Urothelium cell line (cell line): ENCODE measurements around the gene RSPH1.
A peak's percentile ranks its signal among the peaks of the same experiment; 100 is the strongest.

Experiments used
- DNase-seq: peaks from one replicate; pipeline ENCODE4 v3.0.0; 2011; ENCODE audit warnings: low spot score, mixed read lengths
- FAIRE-seq: peaks from 2 replicates; lab custom pipeline; 2011; peaks lifted over from hg19 to GRCh38; lab: Jason Lieb, UNC

Gene RSPH1

DNA sequence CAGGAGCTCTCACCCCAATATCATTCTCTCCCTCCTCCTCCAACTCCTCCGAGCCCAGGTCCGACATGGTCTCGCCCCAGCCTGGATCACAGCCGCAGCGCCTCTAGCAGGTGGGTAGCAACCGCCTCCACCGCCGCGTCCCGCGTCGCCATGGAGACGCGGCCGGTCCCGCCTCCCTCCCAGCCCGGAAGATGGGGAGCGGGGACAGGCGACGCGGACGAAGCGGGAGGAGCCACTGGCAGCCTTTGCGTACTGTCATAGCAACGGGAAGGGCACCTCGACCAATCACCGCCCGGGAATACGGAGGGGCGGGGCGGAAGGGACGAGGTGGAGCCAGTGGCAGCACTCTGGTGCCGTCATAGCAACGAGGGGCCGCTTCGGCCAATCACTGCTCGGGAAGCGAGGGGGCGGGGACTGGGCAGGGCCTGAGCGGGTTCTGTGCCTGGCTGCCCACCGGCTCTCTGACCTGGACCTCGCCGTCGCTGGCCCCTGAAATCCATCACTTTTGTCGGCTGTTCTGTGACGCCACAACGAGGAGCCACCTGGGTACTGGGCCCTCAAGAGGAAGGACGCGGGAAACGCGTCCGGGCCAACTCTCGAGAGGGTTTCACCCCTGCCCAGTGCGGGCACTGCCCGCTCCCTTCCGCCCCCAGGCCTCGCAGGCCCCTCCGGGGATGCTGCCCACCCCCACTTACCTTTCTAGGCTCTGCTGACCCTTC lies at the start of gene RSPH1:
Gene RSPH1 (minus strand): TSS at position 105 of the 719 bp plus-strand sequence. CDS start 38 bp downstream, at position 67.
- FAIRE-seq (peak; percentile 98), DNase-seq (peak; percentile 98)

DNA sequence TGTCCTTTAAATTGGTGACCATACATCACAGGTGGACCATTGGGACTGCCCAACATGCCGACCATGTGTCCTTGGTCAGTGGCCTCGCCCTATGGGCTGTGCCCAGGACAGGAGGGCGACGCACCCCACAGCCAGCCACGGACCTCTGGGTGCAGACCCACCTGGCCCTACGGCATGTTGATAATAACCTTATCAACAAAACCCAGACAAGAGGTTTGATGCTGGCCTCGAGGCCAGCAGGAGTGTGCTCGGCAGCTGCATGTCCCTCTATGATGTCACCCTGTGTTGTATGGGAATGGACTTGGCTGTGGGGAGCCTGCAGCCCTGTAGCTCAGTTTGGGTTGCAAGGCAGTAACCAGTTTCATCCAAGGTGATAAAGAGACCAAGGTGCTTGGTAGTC lies 49.7 kb upstream of the RSPH1 start:
- DNase-seq (no peak), FAIRE-seq (no peak)

GRCh38 chr21:42545317-42545716 lies 49.3 kb upstream of the RSPH1 start:
- DNase-seq, result no peak
- FAIRE-seq, result no peak

- DNase-seq (no peak), FAIRE-seq (no peak)
Observed at GRCh38 chr21:42544544-42544943, 48.5 kb upstream of the RSPH1 start.

GRCh38 chr21:42543106-42543847 lies 47.3 kb upstream of the RSPH1 start:
- no peak for DNase-seq
- no peak for FAIRE-seq

- DNase-seq, result no peak
- FAIRE-seq, result no peak
Observed at GRCh38 chr21:42542596-42542995, 46.6 kb upstream of the RSPH1 start.

- FAIRE-seq (no peak), DNase-seq (no peak)
Observed at GRCh38 chr21:42542196-42542595, 46.2 kb upstream of the RSPH1 start.

GRCh38 chr21:42541618-42542017 lies 45.6 kb upstream of the RSPH1 start:
- FAIRE-seq (no peak), DNase-seq (no peak)

- FAIRE-seq, result no peak
- DNase-seq, result no peak
Observed at GRCh38 chr21:42541174-42541573, 45.1 kb upstream of the RSPH1 start.

DNA sequence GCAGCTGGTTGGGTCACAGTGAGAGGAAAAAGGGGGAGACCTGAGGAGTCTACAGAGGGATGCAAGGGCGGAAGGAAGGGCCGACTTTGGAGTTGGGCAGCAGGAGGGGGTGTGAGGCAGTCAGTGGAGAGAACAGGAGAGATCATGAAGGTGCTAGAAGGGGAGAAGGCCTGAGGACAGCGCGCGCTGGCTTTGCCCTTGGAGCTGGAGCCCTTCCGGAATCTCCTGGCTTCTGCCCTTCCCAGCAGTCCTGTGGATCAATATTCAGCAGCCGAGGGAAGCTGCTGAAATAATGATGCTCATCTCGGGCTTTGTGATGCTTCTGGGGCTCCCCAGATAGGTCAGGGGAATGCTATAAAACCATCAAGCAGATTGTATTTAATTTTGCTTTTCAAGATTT lies 44.4 kb upstream of the RSPH1 start:
- DNase-seq, result no peak
- FAIRE-seq, result no peak

DNA sequence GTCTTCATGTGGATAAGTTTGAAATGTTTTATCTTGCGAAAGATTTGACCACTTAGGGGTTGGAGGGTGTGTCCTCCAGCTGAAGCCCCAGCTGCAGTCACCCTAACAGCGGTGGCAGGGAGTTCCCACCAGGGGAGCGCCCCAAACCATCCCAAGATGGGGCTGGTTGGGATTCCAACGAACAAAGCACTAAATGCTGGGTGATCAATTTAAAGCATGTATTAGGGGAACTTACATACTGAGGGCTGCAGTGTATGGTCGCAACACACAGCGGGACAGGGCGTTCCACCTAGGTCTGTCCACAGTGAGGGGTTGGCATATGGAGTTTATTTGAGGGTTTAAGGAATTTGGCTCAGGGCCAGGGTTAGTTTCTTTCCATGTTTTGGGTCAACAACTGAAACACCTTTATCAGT lies 43.9 kb upstream of the RSPH1 start:
- FAIRE-seq, result no peak
- no peak for DNase-seq

GRCh38 chr21:42539342-42539741 lies 43.3 kb upstream of the RSPH1 start:
- no peak for DNase-seq
- FAIRE-seq, result no peak

DNA sequence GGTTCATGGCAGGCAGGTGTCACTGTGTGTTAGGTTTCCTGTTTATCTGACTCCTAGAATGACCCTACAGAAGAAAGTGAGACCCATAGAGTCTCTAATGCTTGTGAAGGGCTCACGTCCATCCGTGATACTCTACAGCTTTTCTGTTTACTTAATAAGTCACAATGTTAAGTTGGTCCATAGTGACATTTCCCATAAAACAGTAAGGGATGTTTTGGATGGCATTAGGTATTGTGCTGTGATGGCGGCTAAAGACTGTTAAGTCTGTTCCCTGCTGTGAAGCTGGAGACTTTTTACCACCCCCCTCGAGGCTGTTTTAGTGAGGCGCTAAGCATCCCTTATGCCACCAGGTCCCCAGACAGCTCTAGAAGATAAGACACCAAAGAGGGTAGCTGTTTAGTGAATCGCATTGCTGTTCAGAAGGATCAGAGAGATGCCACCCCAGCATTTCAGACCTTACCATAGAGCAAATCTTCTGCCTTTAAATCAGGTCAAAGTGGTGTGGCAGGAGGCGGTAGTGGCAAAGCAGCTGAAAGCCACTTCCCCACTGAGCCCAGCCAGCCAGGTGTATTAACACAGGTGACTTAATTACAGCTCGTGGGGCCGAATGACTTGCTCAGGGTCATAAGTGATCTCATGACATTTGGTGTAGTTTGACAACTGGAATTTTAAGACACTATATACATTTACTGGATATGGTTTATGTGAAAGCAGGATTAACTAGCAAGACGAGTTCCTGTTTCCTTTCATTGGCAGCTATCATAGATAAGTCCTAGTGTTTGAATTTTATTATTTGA lies 42.7 kb upstream of the RSPH1 start:
- FAIRE-seq (no peak), DNase-seq (no peak)

DNA sequence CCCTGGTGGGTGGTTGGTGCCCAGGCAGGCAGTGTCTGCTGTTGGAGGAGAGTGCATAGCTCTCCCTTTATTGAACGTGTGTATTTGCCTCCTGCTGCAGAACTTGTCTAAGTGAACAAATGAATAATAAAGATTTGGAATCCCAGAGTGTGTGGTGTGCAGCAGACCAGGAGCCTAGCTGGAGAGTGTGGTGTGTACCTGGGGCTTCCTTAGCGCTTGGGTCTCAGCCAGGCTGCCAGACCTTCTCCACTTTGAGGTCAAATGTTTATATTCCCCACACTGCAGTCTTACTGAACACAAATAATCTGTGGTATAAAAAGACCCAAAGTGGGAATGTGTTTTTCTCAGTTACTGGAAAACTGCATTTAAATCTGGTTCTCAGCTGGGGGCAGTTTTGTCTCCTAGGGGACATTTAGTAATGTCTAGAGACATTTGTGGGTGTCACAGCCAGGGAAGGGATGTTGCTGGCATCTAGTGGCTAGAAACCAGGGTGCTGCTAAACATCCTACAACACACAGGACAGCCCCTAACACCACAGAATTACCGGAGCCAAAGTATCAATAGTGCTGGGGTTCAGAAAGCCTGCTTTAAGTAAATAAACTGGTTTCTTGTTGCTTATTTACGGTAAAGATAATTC lies 41.2 kb upstream of the RSPH1 start:
- DNase-seq, result no peak
- no peak for FAIRE-seq

DNA sequence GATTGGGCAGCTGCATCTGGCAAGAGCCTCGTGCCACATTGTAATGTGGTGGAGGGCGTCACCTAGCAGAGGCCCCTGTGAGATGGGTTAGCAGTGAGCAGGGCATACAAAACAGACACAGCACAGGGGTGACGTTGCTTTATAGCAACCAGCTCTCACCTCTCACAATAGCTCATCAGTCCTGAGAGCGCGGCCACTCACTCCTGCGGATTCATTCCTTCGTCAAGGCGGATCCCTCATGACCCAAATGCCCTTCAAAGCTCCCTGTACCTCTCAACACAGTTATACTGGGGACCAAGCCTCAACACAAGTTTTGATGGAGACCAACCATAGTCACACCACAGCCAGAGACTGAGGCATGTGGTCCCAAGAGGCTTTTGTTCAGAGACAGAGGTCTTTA lies 40.6 kb upstream of the RSPH1 start:
- no peak for FAIRE-seq
- no peak for DNase-seq

GRCh38 chr21:42535602-42536171 lies 39.7 kb upstream of the RSPH1 start:
- no peak for FAIRE-seq
- no peak for DNase-seq

DNA sequence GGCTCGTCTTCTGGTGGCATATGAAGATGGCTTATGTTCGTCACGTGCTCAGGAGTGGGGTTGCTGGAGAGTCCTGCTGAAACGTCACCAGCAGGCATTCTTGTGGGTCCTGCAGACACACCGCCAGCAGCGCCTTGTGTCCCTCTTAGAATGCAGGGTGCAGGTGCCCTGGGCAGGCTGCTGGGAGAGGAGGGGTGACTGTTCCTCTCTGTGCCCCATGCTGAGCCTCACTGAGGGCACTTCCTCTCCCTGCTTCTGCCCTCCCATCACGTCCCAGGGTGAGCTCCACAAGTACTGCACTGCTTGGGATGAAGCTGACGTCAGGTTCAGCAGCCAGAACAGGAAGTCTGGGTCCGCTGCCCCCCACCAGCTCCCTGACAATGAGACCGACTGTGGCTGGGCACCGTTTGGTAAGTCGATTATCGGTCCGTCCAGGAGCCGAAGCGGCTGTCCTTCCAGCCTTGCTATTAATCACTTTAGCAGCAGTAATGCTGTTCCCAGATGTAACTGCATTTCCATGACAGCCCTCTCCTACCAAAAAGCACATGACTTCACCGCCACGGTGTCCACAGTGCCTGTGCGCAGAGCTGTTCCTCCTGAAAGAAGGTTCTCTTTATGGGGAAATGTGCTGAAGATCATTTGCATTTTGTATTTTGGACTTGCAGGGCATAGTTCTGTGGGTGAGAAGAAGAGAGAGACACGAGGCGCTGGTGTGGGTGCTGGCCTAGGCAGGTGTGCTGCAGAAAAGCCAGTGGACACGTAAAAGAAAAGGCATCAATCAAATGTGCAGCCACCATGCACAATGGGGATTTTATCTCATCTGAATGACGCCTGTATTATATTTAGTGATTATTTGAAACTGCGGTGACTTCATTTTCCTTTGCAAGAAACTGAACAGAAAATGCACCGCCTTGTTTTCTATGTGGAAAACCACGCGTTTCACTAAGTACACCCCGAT lies 38.7 kb upstream of the RSPH1 start:
- FAIRE-seq (no peak), DNase-seq (no peak)

DNA sequence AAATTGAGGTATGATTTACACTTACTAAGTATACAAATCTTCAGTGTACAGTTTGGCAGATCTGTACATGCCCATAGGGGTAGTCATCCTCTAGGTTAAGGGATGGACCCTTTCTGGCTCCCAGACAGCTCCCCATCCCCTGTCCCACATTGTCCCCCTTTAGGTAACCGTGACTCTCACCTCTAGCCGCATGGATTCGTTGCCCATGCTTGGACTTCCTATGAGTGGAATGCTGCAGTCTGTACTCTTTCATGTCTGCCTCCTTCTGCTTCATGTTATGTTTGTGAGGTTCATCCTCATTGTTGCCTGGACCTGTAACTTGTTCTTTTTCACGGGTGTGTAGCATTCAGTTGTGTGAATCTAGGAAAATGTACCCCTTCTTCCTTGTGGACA lies 37.9 kb upstream of the RSPH1 start:
- DNase-seq (no peak), FAIRE-seq (no peak)

DNA sequence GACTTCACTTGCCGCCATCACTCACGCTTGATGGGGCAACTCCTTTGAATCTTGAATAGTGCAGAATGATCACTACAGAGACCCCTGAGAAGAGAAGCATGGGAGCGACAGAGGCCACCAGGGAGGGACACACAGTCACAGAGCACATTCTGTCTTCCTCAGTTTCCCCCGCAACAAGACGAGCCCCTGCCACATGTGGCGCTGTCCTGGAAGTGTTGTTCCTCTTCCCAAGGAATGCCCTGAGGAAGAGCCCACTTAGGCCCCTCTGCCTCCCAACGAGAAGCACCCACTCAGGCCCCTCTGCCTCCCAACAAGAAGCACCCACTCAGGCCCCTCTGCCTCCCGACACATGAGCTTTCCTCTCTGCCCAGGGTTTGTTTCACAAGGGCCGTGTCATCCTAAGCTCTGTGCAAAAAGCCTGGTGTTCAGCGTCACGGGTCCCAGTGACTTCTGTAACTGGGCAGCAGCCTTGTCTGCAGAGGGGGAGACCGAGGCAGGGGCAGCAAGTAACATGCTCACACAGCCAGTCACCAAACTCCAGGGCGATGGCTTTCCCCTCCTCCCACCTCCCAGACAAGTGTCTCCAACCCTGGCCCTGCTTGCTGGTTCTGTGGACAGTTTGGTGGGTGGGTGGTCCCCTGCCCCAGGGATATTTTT lies 37.4 kb upstream of the RSPH1 start:
- DNase-seq (no peak), FAIRE-seq (no peak)
